Osteoblast (primary cell): Measurements from ENCODE around the gene TMPRSS9. TPM values are rescaled to one million over a fixed set of nuclear protein-coding genes. Genes with fewer than 3 reads are reported as not detected.

Experiments used
- DNase-seq: peaks from one replicate; pipeline ENCODE4 v3.0.0; 2011; ENCODE audit warnings: low spot score, mixed read lengths; ENCODE audit not compliant: insufficient read length; ENCODE audit errors: missing footprints
- H2AFZ ChIP-seq: 2 replicates; pipeline ENCODE4 v1.6.0; 2011; ENCODE audit warnings: mild to moderate bottlenecking, low read length
- H3K27ac ChIP-seq: 2 replicates; pipeline ENCODE4 v1.5.1; 2011; ENCODE audit warnings: mild to moderate bottlenecking, low read depth, low read length, moderate library complexity
- H3K27me3 ChIP-seq: 2 replicates; pipeline ENCODE4 v1.6.0; 2012; ENCODE audit warnings: mild to moderate bottlenecking, control low read depth, inconsistent platforms, low read length, moderate library complexity; ENCODE audit not compliant: insufficient read depth
- H3K36me3 ChIP-seq: 2 replicates; pipeline ENCODE4 v1.5.1; 2011; ENCODE audit warnings: mild to moderate bottlenecking, low read length, control low read depth, moderate library complexity; ENCODE audit not compliant: insufficient read depth
- H3K4me1 ChIP-seq: 2 replicates; pipeline ENCODE4 v1.5.1; 2011; ENCODE audit warnings: mild to moderate bottlenecking, low read length, control low read depth, moderate library complexity; ENCODE audit not compliant: insufficient read depth
- H3K4me2 ChIP-seq: 2 replicates; pipeline ENCODE4 v1.6.0; 2011; ENCODE audit warnings: mild to moderate bottlenecking, low read length; ENCODE audit not compliant: insufficient read depth
- H3K4me3 ChIP-seq: fragments of 200-600 bp; sonication (generic); 3 replicates; pipeline ENCODE4 v1.5.1; 2012; ENCODE audit warnings: mild to moderate bottlenecking, low read length, inconsistent platforms; ENCODE audit not compliant: insufficient read depth
- H3K79me2 ChIP-seq: 2 replicates; pipeline ENCODE4 v1.6.0; 2012; ENCODE audit warnings: mild to moderate bottlenecking, low read length, control low read depth, inconsistent platforms; ENCODE audit not compliant: insufficient read depth
- H3K9me3 ChIP-seq: 2 replicates; pipeline ENCODE4 v1.5.1; 2011; ENCODE audit warnings: low read depth, low read length, control low read depth
- H4K20me1 ChIP-seq: 2 replicates; pipeline ENCODE4 v1.6.0; 2012; ENCODE audit warnings: mild to moderate bottlenecking, low read length, control low read depth; ENCODE audit not compliant: insufficient read depth
- total RNA-seq: library from RNA; depleted of rRNA; stranded (reverse); fragments of >200 nt; gene quantifications from 2 replicates; pipeline ENCODE4 v1.2.3, GENCODE V29; 2012
- TF ChIP-seq, protein P1 (sequence below): IDR thresholded peaks from 2 replicates; pipeline ENCODE4 v1.5.1; 2011; ENCODE audit warnings: mild to moderate bottlenecking, low read depth, low read length, moderate library complexity; ENCODE audit errors: extremely low read depth

The TMPRSS9 gene
- total RNA-seq, 1 donor = 1.1 TPM

DNA sequence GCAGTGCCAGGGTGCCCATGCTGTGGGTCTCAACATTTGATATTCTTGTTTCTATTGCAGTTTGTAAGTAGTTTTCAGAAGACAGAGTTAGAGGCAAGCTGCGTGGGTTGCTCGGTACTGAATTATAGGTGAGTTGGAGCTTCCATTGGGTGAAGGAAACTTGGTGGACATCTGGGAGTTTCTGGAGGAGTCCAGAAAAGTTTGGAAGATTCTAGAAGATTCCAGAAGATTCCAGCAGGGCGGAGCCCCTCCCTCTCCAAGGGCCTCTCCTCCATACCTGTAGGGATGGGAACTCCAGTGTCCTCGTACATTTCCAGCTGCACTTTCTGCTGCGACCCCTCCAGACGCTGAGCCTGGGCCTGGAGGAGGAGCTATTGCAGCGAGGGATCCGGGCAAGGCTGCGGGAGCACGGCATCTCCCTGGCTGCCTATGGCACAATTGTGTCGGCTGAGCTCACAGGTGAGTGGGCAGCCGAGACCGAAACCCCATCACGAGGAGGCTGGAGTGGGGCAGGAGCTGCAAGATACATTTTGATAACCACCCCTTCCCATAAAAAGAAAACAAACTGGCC is 38.8 kb downstream of the TMPRSS9 start:
- H3K4me3 ChIP-seq = no peak overlapping the region
- no peaks in the 10 kb centered on the region for H3K9me3 ChIP-seq
- no peaks in the 10 kb centered on the region for H3K79me2 ChIP-seq
- no peaks in the 10 kb centered on the region for H3K36me3 ChIP-seq
- H3K27ac ChIP-seq = no peak overlapping the region
- TF ChIP-seq, protein P1, sequence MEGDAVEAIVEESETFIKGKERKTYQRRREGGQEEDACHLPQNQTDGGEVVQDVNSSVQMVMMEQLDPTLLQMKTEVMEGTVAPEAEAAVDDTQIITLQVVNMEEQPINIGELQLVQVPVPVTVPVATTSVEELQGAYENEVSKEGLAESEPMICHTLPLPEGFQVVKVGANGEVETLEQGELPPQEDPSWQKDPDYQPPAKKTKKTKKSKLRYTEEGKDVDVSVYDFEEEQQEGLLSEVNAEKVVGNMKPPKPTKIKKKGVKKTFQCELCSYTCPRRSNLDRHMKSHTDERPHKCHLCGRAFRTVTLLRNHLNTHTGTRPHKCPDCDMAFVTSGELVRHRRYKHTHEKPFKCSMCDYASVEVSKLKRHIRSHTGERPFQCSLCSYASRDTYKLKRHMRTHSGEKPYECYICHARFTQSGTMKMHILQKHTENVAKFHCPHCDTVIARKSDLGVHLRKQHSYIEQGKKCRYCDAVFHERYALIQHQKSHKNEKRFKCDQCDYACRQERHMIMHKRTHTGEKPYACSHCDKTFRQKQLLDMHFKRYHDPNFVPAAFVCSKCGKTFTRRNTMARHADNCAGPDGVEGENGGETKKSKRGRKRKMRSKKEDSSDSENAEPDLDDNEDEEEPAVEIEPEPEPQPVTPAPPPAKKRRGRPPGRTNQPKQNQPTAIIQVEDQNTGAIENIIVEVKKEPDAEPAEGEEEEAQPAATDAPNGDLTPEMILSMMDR = no peak
- H4K20me1 ChIP-seq = no peaks in the 10 kb centered on the region
- DNase-seq = no peak
- no peaks in the 10 kb centered on the region for H3K27me3 ChIP-seq
- peaks cover 6% of the 10 kb centered on the region for H3K4me1 ChIP-seq
- H3K4me2 ChIP-seq = no peak overlapping the region
- H2AFZ ChIP-seq = no peak overlapping the region

DNA sequence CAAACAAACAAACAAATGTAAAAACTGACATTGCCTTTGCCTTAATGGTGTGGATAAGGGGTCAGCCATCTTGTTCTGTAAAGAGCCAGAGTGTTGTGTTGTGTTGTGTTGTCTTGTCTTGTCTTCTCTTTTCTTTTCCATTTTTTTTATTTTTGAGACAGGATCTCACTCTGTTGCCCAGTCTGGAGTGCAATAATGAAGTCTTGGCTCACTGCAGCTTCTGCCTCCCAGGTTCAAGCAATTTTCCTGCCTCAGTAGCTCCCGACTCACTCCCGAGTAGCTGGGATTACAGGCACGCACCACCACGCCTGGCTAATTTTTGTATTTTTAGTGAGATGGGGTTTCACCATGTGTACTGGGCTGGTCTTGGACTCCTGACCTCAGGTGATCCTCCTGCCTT is 39.5 kb downstream of the TMPRSS9 start:
- Histone ChIP-seq H3K27ac (no peak overlapping the region), H3K27me3 (no peaks in the 10 kb centered on the region), H3K4me3 (no peak overlapping the region), H2AFZ (no peak overlapping the region), H3K36me3 (no peaks in the 10 kb centered on the region), H4K20me1 (no peaks in the 10 kb centered on the region), H3K4me2 (no peak overlapping the region), H3K79me2 (no peaks in the 10 kb centered on the region), H3K9me3 (no peaks in the 10 kb centered on the region), H3K4me1 (peaks cover 2% of the 10 kb centered on the region)
- TF ChIP-seq, protein P1 = no peak
- no peak for DNase-seq

DNA sequence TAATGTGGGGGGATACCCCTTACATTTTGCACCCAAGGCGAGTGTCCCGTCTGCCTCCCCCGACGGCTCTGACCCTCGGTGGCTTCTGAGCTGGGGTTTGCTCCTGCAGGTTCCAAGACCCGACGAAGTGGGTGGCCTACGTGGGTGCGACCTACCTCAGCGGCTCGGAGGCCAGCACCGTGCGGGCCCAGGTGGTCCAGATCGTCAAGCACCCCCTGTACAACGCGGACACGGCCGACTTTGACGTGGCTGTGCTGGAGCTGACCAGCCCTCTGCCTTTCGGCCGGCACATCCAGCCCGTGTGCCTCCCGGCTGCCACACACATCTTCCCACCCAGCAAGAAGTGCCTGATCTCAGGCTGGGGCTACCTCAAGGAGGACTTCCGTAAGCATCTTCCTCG is 48.2 kb downstream of the TMPRSS9 start:
- no peaks in the 10 kb centered on the region for H3K79me2 ChIP-seq

DNA sequence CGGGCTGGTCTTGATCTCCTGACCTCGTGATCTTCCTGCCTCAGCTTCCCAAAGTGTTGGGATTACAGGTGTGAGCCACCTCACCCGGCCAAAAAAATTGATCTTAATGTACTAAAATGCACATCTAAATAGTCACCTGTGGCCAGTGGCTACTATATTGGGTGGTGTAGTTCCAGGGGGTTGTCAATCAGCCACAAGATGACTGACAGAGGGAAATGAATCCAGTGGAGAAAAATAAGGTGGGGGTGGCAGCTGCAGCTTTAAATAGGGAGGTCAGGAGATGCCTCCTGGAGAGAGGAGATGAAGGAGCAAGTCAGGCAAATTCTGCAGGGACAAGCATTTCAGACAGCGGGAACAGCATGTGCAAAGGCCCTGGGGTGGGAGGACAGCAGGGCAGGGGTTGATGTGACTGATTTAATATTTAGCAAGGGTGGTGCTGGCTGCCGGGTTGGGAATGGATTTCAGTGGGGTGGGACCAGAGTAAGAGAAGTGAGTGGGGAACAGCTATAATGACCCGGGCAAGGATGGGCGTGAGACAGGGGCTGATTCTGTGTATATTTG is 49.4 kb downstream of the TMPRSS9 start:
- no peak overlapping the region for H3K27ac ChIP-seq
- no peaks in the 10 kb centered on the region for H4K20me1 ChIP-seq
- no peak overlapping the region for H2AFZ ChIP-seq
- DNase-seq = no peak
- peaks cover 2% of the 10 kb centered on the region for H3K9me3 ChIP-seq
- H3K4me2 ChIP-seq = no peak overlapping the region
- H3K36me3 ChIP-seq = no peaks in the 10 kb centered on the region
- TF ChIP-seq, protein P1 = no peak
- H3K79me2 ChIP-seq = no peaks in the 10 kb centered on the region
- no peaks in the 10 kb centered on the region for H3K4me1 ChIP-seq
- no peak overlapping the region for H3K4me3 ChIP-seq
- H3K27me3 ChIP-seq = no peaks in the 10 kb centered on the region

More for the DNA sequence above, 48.2 kb downstream of the TMPRSS9 start:
- Histone ChIP-seq H2AFZ (no peak overlapping the region), H3K9me3 (peaks cover 2% of the 10 kb centered on the region), H3K4me2 (no peak overlapping the region), H4K20me1 (no peaks in the 10 kb centered on the region), H3K27ac (no peak overlapping the region), H3K27me3 (no peaks in the 10 kb centered on the region), H3K36me3 (no peaks in the 10 kb centered on the region), H3K4me3 (no peak overlapping the region), H3K4me1 (no peaks in the 10 kb centered on the region)
- TF ChIP-seq, protein P1 = no peak
- peak; percentile 23 for DNase-seq
